Uterus (tissue), 2 donors: ENCODE results near the gene MTF1.
"Not testable (repeated sequence)": the region's sequence is repeated elsewhere in the genome, so short reads cannot be mapped to it uniquely, and the experiment has no call there.

Experiments
- POLR2A ChIP-seq, 2 donors: fragments of 450-650 bp; IDR thresholded peaks; one replicate each; pipeline ENCODE4 v1.6.1; 2016; ENCODE audit warnings: antibody characterized with exemption in 2 of 2, mild to moderate bottlenecking in 1 of 2, moderate library complexity in 1 of 2
- TF ChIP-seq, protein P1 (sequence below), 4 experiments: fragments of 200-600 bp in 2 of 4; fragments of 450-650 bp in 2 of 4; sonication (generic) in 2 of 4; IDR thresholded peaks; one replicate each; pipeline ENCODE4 v1.5.1; 2016 to 2019; ENCODE audit warnings: antibody characterized with exemption in 4 of 4, mild to moderate bottlenecking in 2 of 4, moderate library complexity in 1 of 4

DNA sequence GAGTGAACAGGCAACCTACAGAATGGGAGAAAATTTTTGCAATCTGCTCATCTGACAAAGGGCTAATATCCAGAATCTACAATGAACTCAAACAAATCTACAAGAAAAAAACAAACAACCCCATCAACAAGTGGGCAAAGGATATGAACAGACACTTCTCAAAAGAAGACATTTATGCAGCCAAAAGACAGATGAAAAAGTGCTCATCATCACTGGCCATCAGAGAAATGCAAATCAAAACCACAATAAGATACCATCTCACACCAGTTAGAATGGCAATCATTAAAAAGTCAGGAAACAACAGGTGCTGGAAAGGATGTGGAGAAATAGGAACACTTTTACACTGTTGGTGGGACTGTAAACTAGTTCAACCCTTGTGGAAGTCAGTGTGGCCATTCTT, 88.0 kb downstream of the MTF1 start:
- TF ChIP-seq POLR2A (IDR thresholded peaks at IDR 0.05) = not testable (repeated sequence)
- TF ChIP-seq, protein P1, sequence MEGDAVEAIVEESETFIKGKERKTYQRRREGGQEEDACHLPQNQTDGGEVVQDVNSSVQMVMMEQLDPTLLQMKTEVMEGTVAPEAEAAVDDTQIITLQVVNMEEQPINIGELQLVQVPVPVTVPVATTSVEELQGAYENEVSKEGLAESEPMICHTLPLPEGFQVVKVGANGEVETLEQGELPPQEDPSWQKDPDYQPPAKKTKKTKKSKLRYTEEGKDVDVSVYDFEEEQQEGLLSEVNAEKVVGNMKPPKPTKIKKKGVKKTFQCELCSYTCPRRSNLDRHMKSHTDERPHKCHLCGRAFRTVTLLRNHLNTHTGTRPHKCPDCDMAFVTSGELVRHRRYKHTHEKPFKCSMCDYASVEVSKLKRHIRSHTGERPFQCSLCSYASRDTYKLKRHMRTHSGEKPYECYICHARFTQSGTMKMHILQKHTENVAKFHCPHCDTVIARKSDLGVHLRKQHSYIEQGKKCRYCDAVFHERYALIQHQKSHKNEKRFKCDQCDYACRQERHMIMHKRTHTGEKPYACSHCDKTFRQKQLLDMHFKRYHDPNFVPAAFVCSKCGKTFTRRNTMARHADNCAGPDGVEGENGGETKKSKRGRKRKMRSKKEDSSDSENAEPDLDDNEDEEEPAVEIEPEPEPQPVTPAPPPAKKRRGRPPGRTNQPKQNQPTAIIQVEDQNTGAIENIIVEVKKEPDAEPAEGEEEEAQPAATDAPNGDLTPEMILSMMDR (IDR thresholded peaks at IDR 0.05) = not testable (repeated sequence)
